Measurements from ENCODE around the gene TOR2A.
A peak's percentile ranks its signal among the peaks of the same experiment; 100 is the strongest.

Gene TOR2A

GRCh38 chr9:127712371-127712770 lies 22.7 kb downstream of the TOR2A start:
- Histone ChIP-seq H3K27me3 (ENCODE audit: control insufficient read depth, insufficient read depth, low read length) (no peaks in the 10 kb centered on the region), H3K4me3 (ENCODE audit: low read depth, low read length) (no peak overlapping the region), H3K4me1 (ENCODE audit: control insufficient read depth, insufficient read depth, low read length) (peaks cover 10% of the 10 kb centered on the region), H3K36me3 (ENCODE audit: control insufficient read depth, insufficient read depth, low read length) (no peaks in the 10 kb centered on the region), H3K9ac (ENCODE audit: low read depth, low read length) (no peak overlapping the region), H3K9me3 (ENCODE audit: control insufficient read depth, insufficient read depth, low read length) (no peaks in the 10 kb centered on the region)

DNA sequence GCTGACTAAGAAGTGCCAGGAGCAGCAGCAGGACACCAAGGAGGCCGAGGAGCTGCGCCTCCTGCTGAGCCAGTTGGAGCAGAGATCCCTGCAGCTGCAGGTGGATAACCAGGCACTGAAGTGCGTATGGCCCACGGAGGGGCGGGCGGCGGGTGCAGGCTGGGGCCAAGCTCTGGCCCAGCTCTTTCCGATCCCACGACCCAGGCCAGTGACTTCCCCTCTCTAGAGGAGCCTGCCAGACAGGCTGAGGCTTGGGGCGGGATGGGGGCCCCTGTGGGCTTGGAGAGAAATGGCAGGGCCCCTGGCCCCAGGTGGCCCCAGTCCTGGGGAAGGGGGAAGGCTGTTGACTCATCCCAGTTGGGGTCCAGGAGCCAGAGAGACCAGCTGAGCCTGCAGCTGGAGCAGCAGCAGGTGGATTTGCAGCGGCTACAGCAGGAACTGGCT lies 23.2 kb downstream of the TOR2A start:
- Histone ChIP-seq H3K27me3 (ENCODE audit: control insufficient read depth, insufficient read depth, low read length) (no peaks in the 10 kb centered on the region), H3K9ac (ENCODE audit: low read depth, low read length) (no peak overlapping the region), H3K36me3 (ENCODE audit: control insufficient read depth, insufficient read depth, low read length) (no peaks in the 10 kb centered on the region), H3K4me1 (ENCODE audit: control insufficient read depth, insufficient read depth, low read length) (peaks cover 10% of the 10 kb centered on the region), H3K9me3 (ENCODE audit: control insufficient read depth, insufficient read depth, low read length) (no peaks in the 10 kb centered on the region), H3K4me3 (ENCODE audit: low read depth, low read length) (no peak overlapping the region)

GRCh38 chr9:127711226-127711701 lies 23.8 kb downstream of the TOR2A start:
- Histone ChIP-seq H3K4me1 (ENCODE audit: control insufficient read depth, insufficient read depth, low read length) (peaks cover 10% of the 10 kb centered on the region), H3K4me3 (ENCODE audit: low read depth, low read length) (peak overlapping the region; percentile 18), H3K27me3 (ENCODE audit: control insufficient read depth, insufficient read depth, low read length) (no peaks in the 10 kb centered on the region), H3K9ac (ENCODE audit: low read depth, low read length) (no peak overlapping the region), H3K36me3 (ENCODE audit: control insufficient read depth, insufficient read depth, low read length) (no peaks in the 10 kb centered on the region), H3K9me3 (ENCODE audit: control insufficient read depth, insufficient read depth, low read length) (no peaks in the 10 kb centered on the region)

GRCh38 chr9:127710204-127710783 lies 24.8 kb downstream of the TOR2A start:
- no peaks in the 10 kb centered on the region for H3K36me3 ChIP-seq (ENCODE audit: control insufficient read depth, insufficient read depth, low read length)
- H3K27me3 ChIP-seq (ENCODE audit: control insufficient read depth, insufficient read depth, low read length) = no peaks in the 10 kb centered on the region
- no peaks in the 10 kb centered on the region for H3K9me3 ChIP-seq (ENCODE audit: control insufficient read depth, insufficient read depth, low read length)
- H3K9ac ChIP-seq (ENCODE audit: low read depth, low read length) = no peak overlapping the region
- H3K4me1 ChIP-seq (ENCODE audit: control insufficient read depth, insufficient read depth, low read length) = peaks cover 10% of the 10 kb centered on the region
- H3K4me3 ChIP-seq (ENCODE audit: low read depth, low read length) = no peak overlapping the region

DNA sequence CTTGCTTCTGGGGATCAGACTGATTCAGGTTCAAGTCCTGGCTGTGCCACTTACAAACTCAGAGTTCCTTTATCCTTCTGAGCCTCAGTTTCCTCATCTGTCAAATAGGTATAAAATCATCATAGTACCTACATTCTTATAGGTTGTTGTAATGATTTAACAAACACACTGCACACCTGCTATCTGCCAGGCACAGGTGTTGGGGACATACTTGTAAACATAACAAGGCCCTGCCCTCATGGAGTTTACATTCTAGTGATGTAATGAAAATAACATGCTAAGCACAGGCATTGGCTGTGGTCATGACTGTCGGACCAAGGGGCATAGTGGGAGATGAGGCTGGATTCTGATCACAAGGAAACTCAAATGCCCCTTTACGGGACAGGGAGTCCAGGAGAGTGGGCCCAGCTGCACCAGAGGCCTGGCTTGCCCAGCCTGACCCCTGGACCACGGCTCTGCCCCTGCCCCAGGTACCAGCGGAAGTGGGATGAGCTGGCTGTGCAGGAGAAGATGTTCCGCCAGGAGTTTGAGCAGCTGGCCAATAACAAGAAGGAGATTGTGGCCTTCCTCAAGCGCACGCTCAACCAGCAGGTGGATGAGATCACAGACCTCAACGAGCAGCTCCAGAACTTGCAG lies 26.0 kb downstream of the TOR2A start:
- no peak overlapping the region for H3K4me3 ChIP-seq (ENCODE audit: low read depth, low read length)
- H3K36me3 ChIP-seq (ENCODE audit: control insufficient read depth, insufficient read depth, low read length) = no peaks in the 10 kb centered on the region
- H3K4me1 ChIP-seq (ENCODE audit: control insufficient read depth, insufficient read depth, low read length) = peaks cover 10% of the 10 kb centered on the region
- H3K27me3 ChIP-seq (ENCODE audit: control insufficient read depth, insufficient read depth, low read length) = no peaks in the 10 kb centered on the region
- H3K9ac ChIP-seq (ENCODE audit: low read depth, low read length) = no peak overlapping the region
- no peaks in the 10 kb centered on the region for H3K9me3 ChIP-seq (ENCODE audit: control insufficient read depth, insufficient read depth, low read length)

- no peak overlapping the region for H3K4me3 ChIP-seq (ENCODE audit: low read depth, low read length)
- no peaks in the 10 kb centered on the region for H3K27me3 ChIP-seq (ENCODE audit: control insufficient read depth, insufficient read depth, low read length)
- peaks cover 10% of the 10 kb centered on the region for H3K4me1 ChIP-seq (ENCODE audit: control insufficient read depth, insufficient read depth, low read length)
- no peaks in the 10 kb centered on the region for H3K36me3 ChIP-seq (ENCODE audit: control insufficient read depth, insufficient read depth, low read length)
- no peak overlapping the region for H3K9ac ChIP-seq (ENCODE audit: low read depth, low read length)
- H3K9me3 ChIP-seq (ENCODE audit: control insufficient read depth, insufficient read depth, low read length) = no peaks in the 10 kb centered on the region
Measured at GRCh38 chr9:127707766-127708165, 27.3 kb downstream of the TOR2A start.

DNA sequence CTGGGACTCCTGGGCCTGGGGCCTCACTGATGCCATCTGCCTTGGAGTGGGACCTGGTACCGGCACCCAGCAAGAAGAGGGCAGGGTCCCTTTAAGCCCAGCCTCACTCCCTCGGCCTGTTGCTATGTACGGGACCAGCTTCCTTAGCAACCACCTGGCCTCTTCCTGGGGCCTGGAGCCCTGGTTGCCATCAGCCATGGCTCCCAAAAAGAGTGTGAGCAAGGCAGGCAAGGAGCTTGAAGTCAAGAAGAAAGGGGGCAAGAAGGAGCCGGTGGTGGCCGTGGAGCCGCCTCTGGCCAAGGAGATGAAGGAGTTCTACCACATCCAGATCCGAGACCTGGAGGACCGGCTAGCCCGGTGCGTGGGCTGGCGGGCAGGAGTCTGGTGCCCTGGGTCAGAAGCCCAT lies 28.3 kb downstream of the TOR2A start, which contains the start of gene CFAP157:
Gene CFAP157 (plus strand): TSS at position 153 of the 406 bp plus-strand sequence. CDS start 44 bp downstream, at position 197.
- no peaks in the 10 kb centered on the region for H3K9me3 ChIP-seq (ENCODE audit: control insufficient read depth, insufficient read depth, low read length)
- no peak within 1 kb of the TSS for H3K4me3 ChIP-seq (ENCODE audit: low read depth, low read length)
- H3K9ac ChIP-seq (ENCODE audit: low read depth, low read length) = no peak within 1 kb of the TSS
- H3K36me3 ChIP-seq (ENCODE audit: control insufficient read depth, insufficient read depth, low read length) = no peaks in the 10 kb centered on the region
- no peaks in the 10 kb centered on the region for H3K27me3 ChIP-seq (ENCODE audit: control insufficient read depth, insufficient read depth, low read length)
- H3K4me1 ChIP-seq (ENCODE audit: control insufficient read depth, insufficient read depth, low read length) = peaks cover 5% of the 10 kb centered on the region

DNA sequence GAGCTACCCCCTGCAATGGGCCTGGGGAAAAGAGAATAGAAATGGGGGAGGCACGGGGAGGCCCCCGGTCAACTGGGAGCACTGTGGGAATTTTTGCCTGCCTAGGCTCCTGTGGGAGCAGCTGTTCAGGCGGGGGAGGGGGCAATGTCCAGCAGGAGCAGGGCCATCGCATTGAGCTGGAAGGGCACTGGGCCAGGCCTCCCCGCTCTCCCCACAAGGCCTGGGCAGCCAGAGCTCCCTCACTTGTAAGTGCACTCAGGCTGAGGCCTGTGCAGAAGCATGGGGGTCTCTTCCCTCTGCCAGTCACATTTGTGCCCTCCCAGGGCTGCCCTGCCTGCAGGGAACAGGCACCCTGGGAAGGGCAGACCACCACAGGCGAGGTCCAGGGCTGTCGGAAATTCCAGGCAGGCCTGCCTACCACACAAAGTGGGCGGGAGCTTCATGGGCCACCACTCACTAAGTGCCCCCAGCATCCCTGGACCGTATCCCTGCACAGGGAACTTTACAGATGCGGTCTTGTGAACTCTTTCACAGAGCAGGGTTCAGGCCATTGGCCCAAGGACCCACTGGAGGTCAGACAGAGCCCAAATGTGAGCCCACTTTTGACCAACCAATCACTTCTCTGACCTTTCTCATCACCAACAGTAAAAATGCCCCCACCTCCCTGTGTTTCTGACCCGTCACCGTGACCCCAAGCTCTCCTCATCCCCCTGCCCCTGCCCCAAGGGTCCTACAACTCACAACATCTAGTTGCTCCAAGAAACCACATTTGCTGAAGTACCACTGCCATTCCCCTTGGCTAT lies 29.3 kb downstream of the TOR2A start:
- Histone ChIP-seq H3K27me3 (ENCODE audit: control insufficient read depth, insufficient read depth, low read length) (no peaks in the 10 kb centered on the region), H3K36me3 (ENCODE audit: control insufficient read depth, insufficient read depth, low read length) (no peaks in the 10 kb centered on the region), H3K9ac (ENCODE audit: low read depth, low read length) (no peak overlapping the region)

DNA sequence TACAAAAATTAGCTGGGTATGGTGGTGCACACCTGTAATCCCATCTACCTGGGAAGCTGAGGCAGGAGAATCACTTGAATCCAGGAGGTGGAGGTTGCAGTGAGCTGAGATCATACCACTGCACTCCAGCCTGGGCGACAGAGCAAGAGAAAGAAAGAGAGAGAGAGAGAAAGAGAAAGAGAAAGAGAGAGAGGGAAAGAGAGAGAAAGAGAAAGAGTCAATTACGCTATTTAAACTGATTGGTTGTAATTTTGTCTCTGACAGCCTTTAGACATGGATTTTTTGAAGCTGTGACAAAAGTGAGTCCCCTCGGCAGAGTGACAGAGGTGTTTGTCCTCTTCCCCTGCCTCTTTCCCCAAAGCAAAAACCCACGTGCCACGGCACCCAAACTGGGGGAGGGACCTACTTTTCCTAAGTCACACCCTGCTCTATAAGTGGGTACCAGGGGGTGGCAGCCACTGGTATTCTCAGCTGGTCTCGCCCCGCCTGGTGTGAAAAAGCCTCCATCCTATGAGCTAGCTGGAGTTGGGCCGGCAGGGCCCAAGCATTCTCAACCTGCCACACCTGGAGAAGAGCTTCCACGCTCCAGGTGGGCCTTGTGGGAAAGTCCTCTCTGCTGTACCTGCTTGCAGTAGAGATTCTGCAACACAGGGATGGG lies 31.7 kb downstream of the TOR2A start:
- no peaks in the 10 kb centered on the region for H3K27me3 ChIP-seq (ENCODE audit: control insufficient read depth, insufficient read depth, low read length)
- H3K9me3 ChIP-seq (ENCODE audit: control insufficient read depth, insufficient read depth, low read length) = no peaks in the 10 kb centered on the region
- no peak overlapping the region for H3K9ac ChIP-seq (ENCODE audit: low read depth, low read length)
- H3K36me3 ChIP-seq (ENCODE audit: control insufficient read depth, insufficient read depth, low read length) = no peaks in the 10 kb centered on the region
- peaks cover 2% of the 10 kb centered on the region for H3K4me1 ChIP-seq (ENCODE audit: control insufficient read depth, insufficient read depth, low read length)
- no peak overlapping the region for H3K4me3 ChIP-seq (ENCODE audit: low read depth, low read length)

More for the DNA sequence above, 29.3 kb downstream of the TOR2A start:
- Histone ChIP-seq H3K4me3 (ENCODE audit: low read depth, low read length) (no peak overlapping the region), H3K4me1 (ENCODE audit: control insufficient read depth, insufficient read depth, low read length) (no peaks in the 10 kb centered on the region), H3K9me3 (ENCODE audit: control insufficient read depth, insufficient read depth, low read length) (no peaks in the 10 kb centered on the region)

- Histone ChIP-seq H3K9me3 (ENCODE audit: control insufficient read depth, insufficient read depth, low read length) (no peaks in the 10 kb centered on the region), H3K27me3 (ENCODE audit: control insufficient read depth, insufficient read depth, low read length) (no peaks in the 10 kb centered on the region)
Measured at GRCh38 chr9:127700594-127701255, 34.4 kb downstream of the TOR2A start.

GRCh38 chr9:127700140-127700539 lies 35.0 kb downstream of the TOR2A start:
- no peaks in the 10 kb centered on the region for H3K36me3 ChIP-seq (ENCODE audit: control insufficient read depth, insufficient read depth, low read length)
- no peak overlapping the region for H3K4me3 ChIP-seq (ENCODE audit: low read depth, low read length)
- H3K9me3 ChIP-seq (ENCODE audit: control insufficient read depth, insufficient read depth, low read length) = no peaks in the 10 kb centered on the region
- no peak overlapping the region for H3K9ac ChIP-seq (ENCODE audit: low read depth, low read length)
- H3K27me3 ChIP-seq (ENCODE audit: control insufficient read depth, insufficient read depth, low read length) = no peaks in the 10 kb centered on the region
- H3K4me1 ChIP-seq (ENCODE audit: control insufficient read depth, insufficient read depth, low read length) = peaks cover 2% of the 10 kb centered on the region

More at GRCh38 chr9:127700594-127701255, 34.4 kb downstream of the TOR2A start:
- H3K4me1 ChIP-seq (ENCODE audit: control insufficient read depth, insufficient read depth, low read length) = peaks cover 2% of the 10 kb centered on the region
- H3K9ac ChIP-seq (ENCODE audit: low read depth, low read length) = no peak overlapping the region
- no peaks in the 10 kb centered on the region for H3K36me3 ChIP-seq (ENCODE audit: control insufficient read depth, insufficient read depth, low read length)
- no peak overlapping the region for H3K4me3 ChIP-seq (ENCODE audit: low read depth, low read length)

Measured in iPS-15b (cell line).